Ascending aorta (tissue), 2 donors: ENCODE data around the gene GCLC. TPM values are rescaled to one million over a fixed set of nuclear protein-coding genes. Genes with fewer than 3 reads are reported as not detected.

Source experiments
- DNase-seq, 2 donors: peaks; one replicate each; pipeline ENCODE4 v3.0.0-alpha.2; 2019; ENCODE audit warnings: low spot score in 2 of 2
- H3K27ac ChIP-seq, 2 donors: fragments of 200-600 bp; sonication (generic); one replicate each; pipeline ENCODE4 v1.5.1; 2016 to 2017; ENCODE audit warnings: mild to moderate bottlenecking in 1 of 2
- H3K27me3 ChIP-seq: fragments of 200-600 bp; sonication (generic); one replicate; pipeline ENCODE4 v1.5.1; 2017
- H3K36me3 ChIP-seq, 2 donors: fragments of 200-600 bp; sonication (generic); one replicate each; pipeline ENCODE4 v1.5.1; 2016
- H3K4me1 ChIP-seq, 2 donors: fragments of 200-600 bp; sonication (generic); one replicate each; pipeline ENCODE4 v1.5.1; 2016 to 2017; ENCODE audit warnings: mild to moderate bottlenecking in 1 of 2
- H3K4me3 ChIP-seq, 2 donors: fragments of 200-600 bp; sonication (generic); one replicate each; pipeline ENCODE4 v1.5.1; 2016 to 2017; ENCODE audit warnings: mild to moderate bottlenecking in 1 of 2
- H3K9me3 ChIP-seq, 2 donors: fragments of 200-600 bp; sonication (generic); one replicate each; pipeline ENCODE4 v1.5.1; 2016
- intact Hi-C: fragments of 100-400 bp; cut with DNase I; formaldehyde crosslinking; loops from one replicate; pipeline ENCODE4 v1.15.1; 2023
- total RNA-seq: library from RNA; depleted of rRNA; stranded (reverse); fragments of >200 nt; gene quantifications from one replicate; pipeline ENCODE4 v1.1.0, GENCODE V29; 2016
- TF ChIP-seq, protein P1 (sequence below), 3 experiments: fragments of 200-600 bp in 2 of 3; fragments of 450-650 bp in 1 of 3; sonication (generic) in 2 of 3; IDR thresholded peaks; one replicate each; pipeline ENCODE4 v1.5.1; 2016 to 2019; ENCODE audit warnings: antibody characterized with exemption in 3 of 3, mild to moderate bottlenecking in 1 of 3, moderate library complexity in 1 of 3

Gene GCLC
- total RNA-seq, 1 donor from 2014 or later: 54.9 TPM

DNA sequence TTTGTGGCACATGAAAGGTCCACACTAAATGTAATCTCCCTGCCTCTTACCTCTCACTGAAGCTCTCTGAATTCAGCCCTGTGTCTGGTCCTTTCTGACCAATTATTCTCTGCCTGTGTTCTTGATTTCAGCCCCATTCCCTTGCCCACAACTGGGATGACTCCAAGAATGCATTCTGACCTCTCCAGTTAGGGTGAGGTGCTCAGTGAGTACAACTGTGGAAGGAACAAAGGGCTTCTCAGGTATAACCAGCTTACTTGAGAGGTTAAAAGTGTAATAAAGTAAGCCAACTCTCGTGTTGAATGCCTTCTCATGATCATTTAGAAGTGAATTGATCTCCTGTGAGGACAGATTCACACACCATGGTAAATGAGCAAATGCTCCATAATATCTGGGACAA, 88.1 kb downstream of the GCLC start:
- H3K4me1 ChIP-seq: no peaks in the 10 kb centered on the region
- H3K27ac ChIP-seq: no peak overlapping the region
- TF ChIP-seq, protein P1, sequence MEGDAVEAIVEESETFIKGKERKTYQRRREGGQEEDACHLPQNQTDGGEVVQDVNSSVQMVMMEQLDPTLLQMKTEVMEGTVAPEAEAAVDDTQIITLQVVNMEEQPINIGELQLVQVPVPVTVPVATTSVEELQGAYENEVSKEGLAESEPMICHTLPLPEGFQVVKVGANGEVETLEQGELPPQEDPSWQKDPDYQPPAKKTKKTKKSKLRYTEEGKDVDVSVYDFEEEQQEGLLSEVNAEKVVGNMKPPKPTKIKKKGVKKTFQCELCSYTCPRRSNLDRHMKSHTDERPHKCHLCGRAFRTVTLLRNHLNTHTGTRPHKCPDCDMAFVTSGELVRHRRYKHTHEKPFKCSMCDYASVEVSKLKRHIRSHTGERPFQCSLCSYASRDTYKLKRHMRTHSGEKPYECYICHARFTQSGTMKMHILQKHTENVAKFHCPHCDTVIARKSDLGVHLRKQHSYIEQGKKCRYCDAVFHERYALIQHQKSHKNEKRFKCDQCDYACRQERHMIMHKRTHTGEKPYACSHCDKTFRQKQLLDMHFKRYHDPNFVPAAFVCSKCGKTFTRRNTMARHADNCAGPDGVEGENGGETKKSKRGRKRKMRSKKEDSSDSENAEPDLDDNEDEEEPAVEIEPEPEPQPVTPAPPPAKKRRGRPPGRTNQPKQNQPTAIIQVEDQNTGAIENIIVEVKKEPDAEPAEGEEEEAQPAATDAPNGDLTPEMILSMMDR (IDR thresholded peaks at IDR 0.05): no peak
- no peaks in the 10 kb centered on the region for H3K9me3 ChIP-seq
- intact Hi-C loops: no loop called here
- DNase-seq: no peak
- H3K27me3 ChIP-seq: no peaks in the 10 kb centered on the region
- H3K36me3 ChIP-seq: no peaks in the 10 kb centered on the region
- H3K4me3 ChIP-seq: no peak overlapping the region

DNA sequence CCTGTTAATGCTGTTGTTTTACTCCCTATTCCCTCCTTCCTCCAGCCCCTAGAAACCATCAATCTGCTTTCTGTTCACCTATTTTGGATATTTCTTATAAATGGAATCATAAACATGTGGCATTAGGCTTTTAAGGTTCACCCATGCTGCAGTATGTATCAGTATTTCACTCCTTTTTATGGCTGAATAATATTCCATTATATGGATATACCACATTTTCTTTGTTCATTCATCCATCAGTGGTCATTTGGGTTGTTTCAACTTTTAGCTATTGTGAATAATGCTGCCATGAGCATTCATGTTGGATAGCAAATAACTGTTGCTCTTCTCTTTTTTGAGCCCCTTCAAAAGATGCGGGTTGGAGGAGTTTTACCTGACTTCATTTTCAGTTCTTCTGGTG, 89.2 kb downstream of the GCLC start:
- Histone ChIP-seq H3K4me1 (no peaks in the 10 kb centered on the region), H3K27ac (no peak overlapping the region), H3K9me3 (no peaks in the 10 kb centered on the region), H3K27me3 (no peaks in the 10 kb centered on the region), H3K36me3 (no peaks in the 10 kb centered on the region), H3K4me3 (no peak overlapping the region)
- TF ChIP-seq, protein P1 (IDR thresholded peaks at IDR 0.05): no peak
- no peak for DNase-seq
- intact Hi-C loops: no loop called here

DNA sequence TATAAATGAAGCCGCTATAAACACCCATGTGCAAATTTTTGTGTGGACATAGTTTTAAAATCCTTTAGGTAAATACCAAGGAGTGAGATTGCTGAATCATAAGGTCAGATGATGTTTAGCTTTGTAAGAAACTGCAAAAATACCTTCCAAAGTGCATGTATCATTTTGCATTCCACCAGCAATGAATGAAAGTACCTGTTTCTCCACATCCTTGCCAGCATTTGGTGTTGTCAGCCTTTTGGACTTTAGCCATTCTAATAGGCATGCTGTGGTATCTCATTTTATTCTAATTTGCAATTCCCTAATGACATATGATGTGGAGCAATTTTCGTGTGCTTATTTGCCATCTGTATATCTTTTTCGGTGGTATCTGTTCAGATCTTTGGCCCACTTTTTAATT, 93.7 kb downstream of the GCLC start:
- H3K27me3 ChIP-seq: no peaks in the 10 kb centered on the region
- no peaks in the 10 kb centered on the region for H3K36me3 ChIP-seq
- no peak overlapping the region for H3K27ac ChIP-seq
- DNase-seq: no peak
- TF ChIP-seq, protein P1 (IDR thresholded peaks at IDR 0.05): no peak
- H3K9me3 ChIP-seq: no peaks in the 10 kb centered on the region
- intact Hi-C loops: no loop called here
- no peaks in the 10 kb centered on the region for H3K4me1 ChIP-seq
- no peak overlapping the region for H3K4me3 ChIP-seq

DNA sequence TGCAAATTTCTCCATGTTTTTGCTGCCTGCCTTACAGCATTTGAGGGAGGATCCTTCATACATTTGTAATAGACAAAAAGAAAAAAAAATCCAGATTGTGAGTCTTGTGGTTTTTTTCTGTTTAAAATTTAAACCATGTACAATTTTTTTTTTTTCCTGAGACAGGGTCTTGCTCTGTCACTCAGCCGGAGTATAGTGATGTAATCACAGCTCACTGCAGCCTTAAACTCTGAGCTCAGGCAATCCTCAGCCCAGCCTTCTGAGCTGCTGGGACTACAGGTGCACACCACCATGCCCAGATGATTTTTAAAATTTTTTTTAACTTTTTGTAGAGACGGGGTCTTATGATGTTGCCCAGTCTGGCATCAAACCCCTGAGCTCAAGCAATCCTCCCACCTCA, 97.0 kb downstream of the GCLC start:
- no peaks in the 10 kb centered on the region for H3K27me3 ChIP-seq
- no peak overlapping the region for H3K27ac ChIP-seq
- TF ChIP-seq, protein P1 (IDR thresholded peaks at IDR 0.05): no peak

More for the DNA sequence above, 97.0 kb downstream of the GCLC start:
- Histone ChIP-seq H3K4me1 (no peaks in the 10 kb centered on the region), H3K9me3 (no peaks in the 10 kb centered on the region), H3K4me3 (no peak overlapping the region), H3K36me3 (no peaks in the 10 kb centered on the region)
- DNase-seq: no peak
- intact Hi-C loops: loop anchor here (10.0 kb wide), 1 partner anchor 453 kb away; the partner anchor contains the start of gene GSTA4

Other genes with a start within 250 kb of the GCLC start
- 53.7 TPM for gene ELOVL5, start 196.2 kb downstream of the GCLC start, total RNA-seq
- gene KLHL31, start 120.7 kb upstream of the GCLC start, total RNA-seq: 0.21 TPM
- 16.3 TPM for gene LRRC1, start 249.9 kb upstream of the GCLC start, total RNA-seq